HEK293T (cell line): Measurements from ENCODE around the gene CNNM2.

Source experiments
- FOXK2 ChIP-seq: fragments of 450-650 bp; IDR thresholded peaks from 2 replicates; pipeline ENCODE4 v1.6.1; 2016; ENCODE audit warnings: mild to moderate bottlenecking
- SP1 ChIP-seq: fragments of 450-650 bp; IDR thresholded peaks from 2 replicates; pipeline ENCODE4 v1.6.1; 2017
- ZNF384 ChIP-seq: fragments of 450-650 bp; IDR thresholded peaks from 2 replicates; pipeline ENCODE4 v1.6.1; 2016
- TF ChIP-seq, protein P1 (sequence below): fragments of 450-650 bp; IDR thresholded peaks from 2 replicates; pipeline ENCODE4 v1.6.1; 2016

DNA sequence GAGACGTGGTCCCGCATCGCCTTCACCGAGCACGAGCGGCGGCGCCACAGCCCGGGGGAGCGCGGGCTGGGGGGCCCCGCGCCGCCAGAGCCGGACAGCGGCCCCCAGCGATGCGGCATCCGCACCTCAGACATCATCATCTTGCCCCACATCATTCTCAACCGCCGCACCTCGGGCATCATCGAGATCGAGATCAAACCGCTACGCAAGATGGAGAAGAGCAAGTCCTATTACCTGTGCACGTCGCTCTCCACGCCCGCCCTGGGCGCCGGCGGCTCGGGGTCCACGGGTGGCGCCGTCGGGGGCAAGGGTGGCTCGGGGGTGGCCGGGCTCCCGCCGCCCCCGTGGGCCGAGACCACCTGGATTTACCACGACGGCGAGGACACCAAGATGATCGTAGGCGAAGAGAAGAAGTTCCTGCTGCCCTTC, 737 bp downstream of the CNNM2 start:
- TF ChIP-seq SP1 (no peak), ZNF384 (no peak), FOXK2 (no peak)
- TF ChIP-seq, protein P1, sequence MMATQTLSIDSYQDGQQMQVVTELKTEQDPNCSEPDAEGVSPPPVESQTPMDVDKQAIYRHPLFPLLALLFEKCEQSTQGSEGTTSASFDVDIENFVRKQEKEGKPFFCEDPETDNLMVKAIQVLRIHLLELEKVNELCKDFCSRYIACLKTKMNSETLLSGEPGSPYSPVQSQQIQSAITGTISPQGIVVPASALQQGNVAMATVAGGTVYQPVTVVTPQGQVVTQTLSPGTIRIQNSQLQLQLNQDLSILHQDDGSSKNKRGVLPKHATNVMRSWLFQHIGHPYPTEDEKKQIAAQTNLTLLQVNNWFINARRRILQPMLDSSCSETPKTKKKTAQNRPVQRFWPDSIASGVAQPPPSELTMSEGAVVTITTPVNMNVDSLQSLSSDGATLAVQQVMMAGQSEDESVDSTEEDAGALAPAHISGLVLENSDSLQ: no peak
